HG03097 (cell line): ENCODE results near the gene DHDDS.
"Not testable (repeated sequence)": the region's sequence is repeated elsewhere in the genome, so short reads cannot be mapped to it uniquely, and the experiment has no call there.

ENCODE experiments used
- ATAC-seq: cut with Tn5 transposase; IDR thresholded peaks from one replicate; pipeline ENCODE4 v1.9.1; 2021; ENCODE audit not compliant: unreplicated experiment, low FRiP score

DHDDS gene

DNA sequence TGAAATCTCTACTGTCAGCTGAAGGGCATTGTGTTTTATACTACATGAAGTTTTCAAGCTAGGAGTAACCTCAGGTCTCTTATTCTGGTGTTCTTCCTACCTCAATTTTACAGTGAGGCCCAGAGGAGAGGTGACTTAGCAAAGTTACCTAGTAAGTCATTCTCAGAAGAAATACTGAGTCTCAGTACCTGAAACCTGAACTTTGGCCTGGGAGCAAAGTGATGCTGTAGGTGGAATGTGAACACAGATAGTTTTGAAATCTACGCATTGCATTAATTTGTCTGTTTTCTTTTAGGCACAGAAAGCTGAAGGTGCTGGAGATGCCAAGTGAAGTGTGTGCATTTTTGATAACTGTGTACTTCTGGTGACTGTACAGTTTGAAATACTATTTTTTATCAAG, 42.7 kb downstream of the DHDDS start:
- ATAC-seq, result no peak

DNA sequence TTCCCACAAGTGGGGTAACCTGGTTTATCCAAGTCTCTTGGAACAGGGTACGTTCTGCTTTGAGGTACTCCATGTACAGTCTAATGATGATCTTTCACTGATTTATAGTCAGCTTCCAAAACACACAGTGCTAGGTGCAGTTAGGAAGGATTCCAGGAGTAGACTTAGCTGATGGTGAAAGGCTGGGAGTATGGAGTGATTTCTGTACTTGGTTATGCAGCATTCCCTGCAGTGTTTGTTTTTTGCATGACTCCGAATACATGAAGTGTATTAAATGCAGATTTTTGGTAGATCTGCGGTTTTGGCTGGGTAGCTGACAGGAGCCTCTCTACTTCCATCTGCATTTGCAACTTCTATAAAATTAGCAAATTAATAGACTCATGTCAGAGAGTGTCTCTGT, 43.9 kb downstream of the DHDDS start:
- no peak for ATAC-seq

- ATAC-seq, result no peak
Observed at GRCh38 chr1:26476958-26477357, 44.8 kb downstream of the DHDDS start.

DNA sequence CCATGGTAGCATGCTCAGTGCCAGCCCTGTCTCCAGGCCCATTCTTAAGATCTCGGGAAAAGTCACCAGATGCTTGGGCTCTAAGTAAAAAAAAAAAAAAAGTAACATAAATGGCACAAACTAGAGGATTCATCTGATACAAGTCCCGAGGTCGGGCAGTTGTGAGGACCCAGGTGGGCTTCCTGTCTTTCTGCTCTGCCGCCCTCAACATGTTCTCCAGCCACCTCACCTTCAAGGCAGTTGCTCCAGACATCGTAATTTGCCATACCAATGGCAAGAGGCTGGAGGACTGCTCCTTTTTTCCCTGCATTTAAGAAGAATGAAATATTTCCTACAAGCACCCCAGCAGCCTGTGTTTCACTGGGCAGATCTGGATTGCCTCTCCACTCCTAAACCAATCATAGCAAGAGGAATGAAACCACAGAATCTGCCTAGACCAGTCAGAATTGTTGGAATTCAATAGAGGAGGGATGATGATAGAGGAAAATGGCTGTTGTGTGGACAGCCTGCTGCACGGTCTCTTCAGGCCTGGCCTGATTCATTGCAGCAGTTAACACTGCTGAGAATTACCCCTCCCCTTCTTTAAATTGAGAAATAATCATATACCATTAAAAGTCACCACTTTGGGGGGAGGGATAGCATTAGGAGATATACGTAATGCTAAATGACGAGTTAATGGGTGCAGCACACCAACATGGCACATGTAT, 45.5 kb downstream of the DHDDS start:
- no peak for ATAC-seq

DNA sequence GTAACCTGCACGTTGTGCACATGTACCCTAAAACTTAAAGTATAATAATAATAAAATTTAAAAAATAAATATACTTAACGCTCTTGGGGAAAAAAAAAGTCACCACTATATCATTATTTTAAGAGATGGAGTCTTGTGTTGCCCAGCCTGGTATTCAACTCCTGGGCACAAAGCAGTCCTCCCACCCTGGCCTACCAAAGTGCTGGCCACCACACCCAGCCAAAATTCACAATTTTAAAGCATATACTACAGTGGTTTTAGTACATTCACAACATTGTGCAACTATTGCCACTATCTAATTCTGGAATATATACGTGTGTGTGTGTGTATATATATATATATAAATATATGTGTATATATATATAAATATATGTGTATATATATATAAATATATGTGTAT, 46.0 kb downstream of the DHDDS start:
- no peak for ATAC-seq

DNA sequence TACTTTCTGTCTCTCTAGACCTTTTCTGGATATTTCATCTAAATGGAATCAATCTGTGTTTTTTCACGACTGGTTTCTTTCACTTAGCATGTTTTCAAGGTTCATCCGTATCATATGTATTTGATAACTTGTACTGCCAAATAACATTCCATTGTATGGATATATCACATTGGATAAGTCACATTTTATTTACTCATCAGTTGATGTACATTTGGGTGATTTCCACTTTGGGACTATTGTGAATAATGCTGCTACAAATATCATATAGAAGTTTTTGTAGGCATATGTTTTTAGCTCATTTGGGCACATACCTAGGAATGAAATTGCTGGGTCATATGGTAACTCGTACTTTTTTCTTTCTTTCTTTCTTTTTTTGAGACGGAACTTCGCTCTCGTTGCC, 46.9 kb downstream of the DHDDS start:
- ATAC-seq, result no peak

GRCh38 chr1:26482921-26483320, 50.8 kb downstream of the DHDDS start:
- ATAC-seq, result no peak

DNA sequence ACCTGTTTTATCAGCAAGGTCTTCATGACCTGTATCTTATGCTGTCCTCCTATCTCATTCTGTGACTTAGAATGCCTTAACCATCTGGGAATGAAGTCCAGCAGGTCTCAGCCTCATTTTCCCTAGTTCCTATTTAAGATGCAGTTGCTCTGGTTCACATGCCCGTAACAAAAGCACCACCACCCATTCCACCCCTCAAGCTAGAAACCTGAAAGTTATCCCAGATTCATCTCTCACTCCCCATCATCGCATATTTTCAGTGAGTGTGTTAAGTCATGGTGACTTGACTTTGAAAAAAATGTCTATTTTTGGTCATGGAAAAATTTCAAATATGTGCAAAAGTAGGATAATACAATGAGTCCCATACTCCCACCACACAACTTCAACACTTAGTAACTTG, 51.9 kb downstream of the DHDDS start:
- ATAC-seq, result no peak

DNA sequence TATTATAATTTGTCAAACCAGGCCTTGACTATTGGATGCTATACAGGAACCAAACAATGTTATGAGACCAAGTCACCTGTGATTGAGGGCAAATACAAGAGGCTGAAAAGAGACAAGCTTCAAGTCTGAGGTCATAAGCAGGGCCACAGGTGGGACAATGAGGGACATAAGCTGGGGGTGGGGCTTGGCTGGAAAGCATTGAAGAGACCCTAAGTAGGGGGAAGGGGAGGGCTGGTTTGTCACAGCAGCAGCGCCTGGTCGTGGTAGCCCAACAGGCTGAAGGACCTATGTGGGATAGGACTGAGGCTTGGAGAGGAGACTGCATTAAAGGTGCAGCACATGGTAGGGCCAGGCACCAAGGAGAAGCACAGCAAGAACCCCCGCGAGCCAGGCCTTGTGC, 58.0 kb downstream of the DHDDS start:
- ATAC-seq, result no peak

DNA sequence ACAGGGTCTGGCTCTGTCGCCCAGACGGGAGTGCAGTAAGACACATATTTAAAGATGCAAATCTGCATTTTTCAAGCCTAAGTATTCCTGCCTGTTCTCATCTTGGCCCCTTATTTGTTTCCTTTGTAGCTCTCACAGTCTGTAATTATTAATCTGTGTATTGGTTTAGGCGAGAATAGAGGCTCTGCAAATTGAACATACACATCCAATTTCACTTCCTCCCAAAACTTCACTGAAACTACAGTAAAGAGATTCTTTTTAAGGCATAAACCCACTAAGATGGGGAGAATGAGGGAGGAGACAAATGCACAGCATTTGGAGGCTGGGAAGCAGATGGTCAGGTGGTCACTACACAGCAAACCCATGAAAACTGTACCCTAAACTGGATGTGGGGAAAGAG, 61.1 kb downstream of the DHDDS start:
- ATAC-seq, result no peak

GRCh38 chr1:26493938-26494337, 61.8 kb downstream of the DHDDS start:
- ATAC-seq, result no peak

GRCh38 chr1:26496861-26497260, 64.7 kb downstream of the DHDDS start:
- no peak for ATAC-seq

DNA sequence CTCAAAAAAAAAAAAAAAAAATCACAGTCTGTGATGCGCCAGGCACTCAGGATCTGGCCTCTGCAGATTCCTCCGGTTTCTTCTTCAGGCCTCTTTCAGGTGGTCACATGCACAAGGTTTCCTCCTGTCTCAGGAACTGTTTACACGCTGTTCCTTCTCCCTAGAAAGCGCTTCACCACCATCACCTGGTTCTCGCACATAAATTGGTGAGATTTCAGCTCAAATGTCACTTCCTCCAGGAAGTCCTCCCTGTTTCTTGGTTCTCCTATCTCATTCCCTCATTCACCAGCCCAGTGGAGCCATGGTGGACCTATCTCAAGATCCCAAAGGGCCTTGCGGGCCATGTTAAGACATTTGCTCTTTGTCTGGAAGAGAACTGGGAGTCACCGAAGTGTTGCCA, 66.8 kb downstream of the DHDDS start:
- ATAC-seq, result no peak

DNA sequence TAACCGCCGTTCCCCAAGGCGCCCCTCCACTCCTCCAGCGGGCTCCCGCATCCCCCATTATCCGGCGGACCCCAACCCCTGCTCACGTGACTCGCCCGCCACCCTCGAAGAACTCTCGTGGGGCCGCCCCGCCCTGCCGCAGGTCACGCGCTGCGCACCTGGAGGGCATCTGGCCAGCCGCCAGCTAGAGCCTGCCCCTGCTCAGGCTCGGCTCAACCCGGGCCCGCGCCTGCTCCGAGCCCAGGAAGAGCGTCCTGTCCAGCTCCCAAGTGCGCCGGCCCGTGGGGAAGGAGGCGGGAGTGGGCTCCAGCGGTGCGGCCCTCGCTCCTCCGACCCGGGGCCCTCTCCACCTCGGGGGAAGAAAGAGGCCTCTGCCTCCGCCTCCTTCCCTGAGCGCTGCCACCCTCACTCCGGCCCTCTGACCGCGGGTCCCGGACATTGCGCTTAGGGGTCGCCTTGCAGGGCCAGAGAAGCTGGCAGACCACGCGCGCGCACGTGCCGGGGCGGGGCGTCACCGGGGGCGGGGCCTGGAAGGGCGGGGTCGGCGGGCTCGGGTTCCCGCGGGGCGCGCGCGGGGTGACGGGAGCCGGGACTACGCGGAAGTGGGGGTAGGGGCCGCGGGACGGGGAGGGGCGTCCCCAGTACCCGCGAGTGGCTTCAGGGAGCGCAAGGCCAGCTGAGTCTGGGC, 68.5 kb downstream of the DHDDS start:
- peak; percentile 56 for ATAC-seq

DNA sequence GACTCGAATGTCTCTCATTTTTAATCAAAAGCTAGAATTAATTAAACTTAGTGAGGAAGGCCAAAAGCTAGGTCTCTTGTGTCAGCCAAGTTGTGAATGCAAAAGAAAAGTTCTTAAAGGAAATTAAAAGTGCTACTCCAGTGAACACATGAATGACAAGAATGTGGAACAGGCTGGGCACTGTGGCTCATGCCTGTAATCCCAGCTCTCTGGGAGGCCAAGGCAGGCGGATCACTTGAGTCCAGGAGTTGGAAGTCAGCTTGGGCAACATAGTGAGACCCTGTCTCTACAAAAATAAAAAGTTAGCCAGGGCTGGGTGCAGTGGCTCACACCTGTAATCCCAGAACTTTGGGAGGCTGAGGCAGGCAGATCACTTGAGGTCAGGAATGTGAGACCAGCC, 78.6 kb downstream of the DHDDS start:
- ATAC-seq, result not testable (repeated sequence)

GRCh38 chr1:26515836-26516235, 83.7 kb downstream of the DHDDS start:
- ATAC-seq, result not testable (repeated sequence)

GRCh38 chr1:26516987-26517765, 85.1 kb downstream of the DHDDS start:
- ATAC-seq, result no peak

DNA sequence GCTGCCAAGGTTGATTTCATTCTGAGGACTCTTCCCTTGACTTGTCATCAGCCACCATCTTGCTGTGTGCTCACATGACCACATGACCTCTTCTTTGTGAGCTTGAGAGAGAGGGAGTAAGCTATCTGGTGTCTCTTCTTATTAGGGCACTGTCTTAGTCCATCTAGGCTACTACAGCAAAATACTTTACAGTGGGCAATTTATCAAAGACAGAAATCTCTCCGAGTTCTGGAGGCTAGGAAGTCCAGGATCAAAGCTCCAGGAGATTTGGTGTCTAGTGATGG, 85.6 kb downstream of the DHDDS start:
- ATAC-seq, result no peak

- ATAC-seq, result no peak
Observed at GRCh38 chr1:26518355-26518754, 86.2 kb downstream of the DHDDS start.

DNA sequence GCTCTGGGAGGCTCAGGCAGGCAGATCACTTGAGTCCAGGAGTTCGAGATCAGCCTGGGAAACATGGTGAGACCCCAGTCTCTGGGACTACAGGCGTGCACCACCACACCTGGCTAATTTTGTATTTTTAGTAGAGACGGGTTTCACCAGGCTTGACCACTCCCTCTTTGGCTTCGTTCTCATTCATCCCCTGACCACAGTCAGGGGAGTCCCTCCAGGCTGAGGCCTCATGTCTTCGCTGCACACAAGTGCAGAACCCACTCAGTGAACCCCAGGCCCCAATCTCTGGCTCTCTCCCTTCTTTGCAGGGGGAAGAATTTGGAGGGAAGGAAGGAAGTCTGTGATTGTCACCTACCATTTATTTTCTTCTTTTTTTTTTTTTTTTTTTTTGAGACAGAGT, 88.2 kb downstream of the DHDDS start:
- ATAC-seq, result no peak
